ENCODE results near the gene KCNRG. TPM values are rescaled to one million over a fixed set of nuclear protein-coding genes. Genes with fewer than 3 reads are reported as not detected.

Gene KCNRG
- total RNA-seq, 1 donor from 2014 or later: 3.1 TPM

DNA sequence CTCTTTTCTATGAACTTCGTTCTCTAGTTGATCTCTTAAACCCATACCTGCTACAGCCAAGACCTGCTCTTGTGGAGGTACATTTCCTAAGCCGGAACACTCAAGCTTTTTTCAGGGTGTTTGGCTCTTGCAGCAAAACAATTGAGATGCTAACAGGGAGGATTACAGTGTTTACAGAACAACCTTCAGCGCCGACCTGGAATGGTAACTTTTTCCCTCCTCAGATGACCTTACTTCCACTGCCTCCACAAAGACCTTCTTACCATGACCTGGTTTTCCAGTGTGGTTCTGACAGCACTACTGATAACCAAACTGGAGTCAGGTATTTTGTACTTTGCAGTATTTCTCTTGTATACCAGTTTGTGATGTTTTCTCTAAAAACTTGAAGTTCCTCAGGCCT is 506 bp downstream of the KCNRG start:
- Mint-ChIP-seq H3K4me3 (no peak overlapping the region), H3K27me3 (no peaks in the 10 kb centered on the region), H3K4me1 (peaks cover 33% of the 10 kb centered on the region), H3K9me3 (no peaks in the 10 kb centered on the region), H3K27ac (peak overlapping the region; percentile 43), H3K36me3 (ENCODE audit: low read depth) (peaks cover 76% of the 10 kb centered on the region)
- no peak for ATAC-seq (ENCODE audit: low read depth)
- ChIA-PET CTCF (interaction anchor here (1.4 kb wide), 1 partner anchor 12 kb away, joined by 3 read pairs; no protein-coding TSS in a partner anchor), POLR2A (interaction anchor here (6.4 kb wide), 1 partner anchor 19 kb away, joined by 23 read pairs; the partner anchor contains the start of gene TRIM13)
- TF ChIP-seq, protein P1, sequence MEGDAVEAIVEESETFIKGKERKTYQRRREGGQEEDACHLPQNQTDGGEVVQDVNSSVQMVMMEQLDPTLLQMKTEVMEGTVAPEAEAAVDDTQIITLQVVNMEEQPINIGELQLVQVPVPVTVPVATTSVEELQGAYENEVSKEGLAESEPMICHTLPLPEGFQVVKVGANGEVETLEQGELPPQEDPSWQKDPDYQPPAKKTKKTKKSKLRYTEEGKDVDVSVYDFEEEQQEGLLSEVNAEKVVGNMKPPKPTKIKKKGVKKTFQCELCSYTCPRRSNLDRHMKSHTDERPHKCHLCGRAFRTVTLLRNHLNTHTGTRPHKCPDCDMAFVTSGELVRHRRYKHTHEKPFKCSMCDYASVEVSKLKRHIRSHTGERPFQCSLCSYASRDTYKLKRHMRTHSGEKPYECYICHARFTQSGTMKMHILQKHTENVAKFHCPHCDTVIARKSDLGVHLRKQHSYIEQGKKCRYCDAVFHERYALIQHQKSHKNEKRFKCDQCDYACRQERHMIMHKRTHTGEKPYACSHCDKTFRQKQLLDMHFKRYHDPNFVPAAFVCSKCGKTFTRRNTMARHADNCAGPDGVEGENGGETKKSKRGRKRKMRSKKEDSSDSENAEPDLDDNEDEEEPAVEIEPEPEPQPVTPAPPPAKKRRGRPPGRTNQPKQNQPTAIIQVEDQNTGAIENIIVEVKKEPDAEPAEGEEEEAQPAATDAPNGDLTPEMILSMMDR (IDR thresholded peaks at IDR 0.05): no peak
- no peak for DNase-seq
- intact Hi-C loops (cut with micrococcal nuclease): loop anchor here (5.0 kb wide), 1 partner anchor 42 kb away; no protein-coding TSS in a partner anchor

DNA sequence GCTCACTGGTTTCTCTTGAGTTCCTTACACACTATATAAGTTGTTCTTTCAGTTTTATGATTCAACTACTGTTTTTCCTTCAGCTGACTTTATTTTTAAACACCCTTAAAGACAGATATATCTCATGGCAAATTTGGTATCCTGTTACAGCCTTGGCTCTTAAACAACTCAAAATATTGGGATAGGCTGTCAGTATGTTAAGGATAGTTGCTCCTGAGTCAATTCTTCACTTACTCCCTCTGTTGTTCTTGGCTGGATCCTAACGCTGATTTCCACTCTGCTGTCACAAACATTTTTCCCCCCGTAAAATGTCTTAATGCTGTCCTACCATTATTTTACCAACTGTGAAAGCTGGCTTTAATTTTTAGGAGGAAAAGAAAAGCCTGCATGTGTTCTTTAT is 1.2 kb downstream of the KCNRG start:
- POLR2A ChIA-PET: interaction anchor here (1.0 kb wide), 1 partner anchor 17 kb away, joined by 6 read pairs; no protein-coding TSS in a partner anchor
- Mint-ChIP-seq H3K27me3 (no peaks in the 10 kb centered on the region), H3K4me1 (peaks cover 33% of the 10 kb centered on the region), H3K36me3 (ENCODE audit: low read depth) (peaks cover 69% of the 10 kb centered on the region), H3K27ac (no peak overlapping the region), H3K4me3 (no peak overlapping the region), H3K9me3 (no peaks in the 10 kb centered on the region)
- CTCF ChIA-PET: interaction anchor here (2.3 kb wide), 1 partner anchor 18 kb away, joined by 5 read pairs; no protein-coding TSS in a partner anchor
- no peak for DNase-seq
- intact Hi-C loops (cut with micrococcal nuclease): loop anchor here (5.0 kb wide), 1 partner anchor 41 kb away; no protein-coding TSS in a partner anchor
- TF ChIP-seq, protein P1 (IDR thresholded peaks at IDR 0.05): no peak
- ATAC-seq (ENCODE audit: low read depth): no peak

DNA sequence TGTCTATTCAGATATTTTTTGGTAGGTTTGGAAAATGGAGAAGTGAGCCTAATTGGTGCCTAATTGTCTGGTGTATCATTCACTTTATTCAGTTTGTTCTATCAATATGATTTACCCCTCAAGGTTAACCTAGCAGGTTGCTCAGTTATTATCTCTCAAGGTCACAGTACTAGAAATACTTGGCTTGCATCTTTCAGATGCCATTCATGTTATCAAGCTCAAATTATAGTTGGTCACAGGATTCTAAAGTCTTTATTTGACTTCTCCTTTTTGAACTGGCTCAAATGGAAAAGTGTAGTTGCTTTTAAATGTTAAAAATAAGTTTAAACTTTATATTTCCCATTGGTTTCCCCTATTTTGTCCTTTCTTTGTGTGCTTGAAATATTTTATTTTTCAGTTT is 2.6 kb downstream of the KCNRG start:
- CTCF ChIA-PET: interaction anchor here (0.6 to 2.3 kb wide), 2 partner anchors 20 to 894 kb away, joined by 3 to 5 read pairs; no protein-coding TSS in a partner anchor
- Mint-ChIP-seq H3K36me3 (ENCODE audit: low read depth) (peaks cover 60% of the 10 kb centered on the region), H3K27ac (no peak overlapping the region), H3K9me3 (no peaks in the 10 kb centered on the region), H3K27me3 (no peaks in the 10 kb centered on the region), H3K4me1 (peaks cover 33% of the 10 kb centered on the region), H3K4me3 (no peak overlapping the region)
- no peak for ATAC-seq (ENCODE audit: low read depth)
- intact Hi-C loops (cut with micrococcal nuclease): loop anchor here (5.0 kb wide), 1 partner anchor 39 kb away; no protein-coding TSS in a partner anchor
- TF ChIP-seq, protein P1 (IDR thresholded peaks at IDR 0.05): no peak
- DNase-seq: no peak
- POLR2A ChIA-PET: no interaction called here

DNA sequence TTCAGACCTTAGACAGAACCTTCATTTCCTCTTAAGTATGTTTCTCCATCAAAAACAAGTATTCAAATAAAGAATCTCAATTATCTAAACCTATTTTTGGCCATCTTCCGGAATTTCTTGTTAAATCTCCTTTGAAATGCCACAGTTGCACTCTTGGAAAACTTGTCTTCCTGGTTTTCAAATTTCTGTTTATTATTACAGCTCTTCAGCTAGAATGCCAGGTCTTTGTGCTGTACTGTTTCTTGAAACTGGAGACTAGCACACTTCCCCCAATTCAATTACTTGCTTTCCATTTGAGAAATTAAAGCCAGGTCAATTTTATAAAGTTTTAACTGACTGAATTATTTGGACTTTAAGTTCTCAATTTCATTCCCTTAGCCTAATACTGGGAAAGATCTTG is 10.2 kb downstream of the KCNRG start:
- Mint-ChIP-seq H3K27ac (no peak overlapping the region), H3K4me3 (no peak overlapping the region), H3K4me1 (peaks cover 24% of the 10 kb centered on the region), H3K9me3 (no peaks in the 10 kb centered on the region), H3K36me3 (ENCODE audit: low read depth) (peaks cover 38% of the 10 kb centered on the region), H3K27me3 (no peaks in the 10 kb centered on the region)
- TF ChIP-seq, protein P1 (IDR thresholded peaks at IDR 0.05): no peak
- ATAC-seq (ENCODE audit: low read depth) (no peak), DNase-seq (no peak)
- intact Hi-C loops (cut with micrococcal nuclease): no loop called here
- ChIA-PET POLR2A (interaction anchor here (2.1 kb wide), 1 partner anchor 28 kb away, joined by 20 read pairs; the partner anchor contains the start of gene TRIM13), CTCF (no interaction called here)

DNA sequence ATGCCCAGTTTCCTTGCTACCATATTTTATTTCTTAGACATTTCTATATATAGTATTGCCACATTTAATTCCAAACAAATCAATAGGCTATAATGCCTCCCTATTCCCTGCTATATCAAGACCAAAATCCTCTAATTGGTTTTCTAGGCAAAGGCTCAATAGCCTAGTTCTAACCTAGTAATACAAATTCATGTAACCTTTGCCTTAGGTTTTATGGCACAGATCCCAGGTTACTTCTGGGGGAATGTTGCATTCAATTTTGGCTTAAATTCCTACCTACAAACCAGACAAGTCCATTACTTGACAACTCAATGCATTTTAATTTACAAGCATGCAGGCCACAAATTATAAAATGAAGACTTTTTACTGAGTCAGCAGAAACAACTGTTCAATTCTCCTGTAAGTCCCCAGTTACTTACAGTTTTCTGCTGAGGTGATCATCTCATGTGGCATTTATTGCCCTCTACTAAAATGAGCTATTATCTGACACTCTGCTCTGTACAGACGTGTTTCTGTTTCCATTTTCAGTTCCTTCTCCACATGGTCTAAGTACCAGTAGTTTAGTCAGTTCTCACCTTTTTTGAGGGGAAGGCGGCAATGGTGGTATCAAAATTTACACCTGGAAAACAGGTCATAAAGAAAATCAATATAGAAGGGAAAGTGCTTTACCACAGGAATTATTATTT is 11.7 kb downstream of the KCNRG start:
- no peak for DNase-seq
- POLR2A ChIA-PET: interaction anchor here (0.5 to 2.1 kb wide), 10 partner anchors 19 to 609 kb away, joined by 3 to 20 read pairs (median 4); partner anchors contain the start of genes KPNA3 and TRIM13
- Mint-ChIP-seq H3K9me3 (no peaks in the 10 kb centered on the region), H3K4me3 (no peak overlapping the region), H3K27me3 (no peaks in the 10 kb centered on the region), H3K27ac (peak overlapping the region; percentile 69), H3K4me1 (peaks cover 24% of the 10 kb centered on the region), H3K36me3 (ENCODE audit: low read depth) (peaks cover 36% of the 10 kb centered on the region)
- ATAC-seq (ENCODE audit: low read depth): peak; percentile 98
- intact Hi-C loops (cut with micrococcal nuclease): no loop called here
- TF ChIP-seq, protein P1 (IDR thresholded peaks at IDR 0.05): no peak
- CTCF ChIA-PET: no interaction called here
